ENCODE measurements around the gene SEZ6L.

Gene SEZ6L

GRCh38 chr22:26199665-26200064 lies 30.4 kb downstream of the SEZ6L start:
- no peak for DNase-seq (ENCODE audit: low read depth, low spot score)
- H3K36me3 ChIP-seq (ENCODE audit: insufficient read depth, insufficient read length, low read length) = no peaks in the 10 kb centered on the region
- no peaks in the 10 kb centered on the region for H3K4me1 ChIP-seq (ENCODE audit: insufficient read depth, insufficient read length)
- no peak overlapping the region for H3K9ac ChIP-seq (ENCODE audit: insufficient read length, low read depth)
- TF ChIP-seq ZNF274 (IDR thresholded peaks at IDR 0.05; ENCODE audit: low read depth, low read length) (no peak), YY1 (IDR thresholded peaks at IDR 0.05; ENCODE audit: insufficient read depth, insufficient read length) (no peak), SUZ12 (IDR thresholded peaks at IDR 0.05; ENCODE audit: extremely low read depth, insufficient read depth, insufficient read length) (no peak)
- no peak overlapping the region for H3K4me3 ChIP-seq (ENCODE audit: insufficient read length, low read depth)
- H3K9me3 ChIP-seq (ENCODE audit: insufficient read depth, low read length) = no peaks in the 10 kb centered on the region
- no peaks in the 10 kb centered on the region for H3K27me3 ChIP-seq (ENCODE audit: insufficient read depth, insufficient read length)

GRCh38 chr22:26202280-26202924 lies 33.1 kb downstream of the SEZ6L start:
- no peak for DNase-seq (ENCODE audit: low read depth, low spot score)
- TF ChIP-seq ZNF274 (IDR thresholded peaks at IDR 0.05; ENCODE audit: low read depth, low read length) (no peak), SUZ12 (IDR thresholded peaks at IDR 0.05; ENCODE audit: extremely low read depth, insufficient read depth, insufficient read length) (no peak), YY1 (IDR thresholded peaks at IDR 0.05; ENCODE audit: insufficient read depth, insufficient read length) (no peak)
- Histone ChIP-seq H3K4me1 (ENCODE audit: insufficient read depth, insufficient read length) (no peaks in the 10 kb centered on the region), H3K9me3 (ENCODE audit: insufficient read depth, low read length) (no peaks in the 10 kb centered on the region), H3K36me3 (ENCODE audit: insufficient read depth, insufficient read length, low read length) (no peaks in the 10 kb centered on the region), H3K9ac (ENCODE audit: insufficient read length, low read depth) (no peak overlapping the region), H3K4me3 (ENCODE audit: insufficient read length, low read depth) (no peak overlapping the region), H3K27me3 (ENCODE audit: insufficient read depth, insufficient read length) (no peaks in the 10 kb centered on the region)

DNA sequence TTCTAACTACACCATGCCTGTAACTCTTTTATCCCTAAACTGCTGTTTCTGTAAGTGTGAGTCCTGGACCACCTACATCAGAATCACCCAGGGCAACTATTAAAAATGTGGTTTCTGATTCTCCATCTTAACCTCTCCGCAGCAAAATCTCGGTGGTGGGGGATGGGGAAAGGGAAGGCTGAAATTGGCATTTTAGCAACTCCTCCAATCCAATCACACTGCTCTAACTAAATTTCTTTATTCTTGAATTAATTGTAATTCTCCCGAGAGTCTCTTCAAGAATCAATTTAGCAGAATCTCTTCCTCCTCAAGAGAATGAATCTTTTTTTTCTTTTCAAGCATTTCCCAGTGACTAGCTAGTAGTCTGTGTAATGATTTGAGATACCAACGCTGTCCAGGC lies 36.2 kb downstream of the SEZ6L start:
- DNase-seq (ENCODE audit: low read depth, low spot score) = no peak
- Histone ChIP-seq H3K9me3 (ENCODE audit: insufficient read depth, low read length) (no peaks in the 10 kb centered on the region), H3K9ac (ENCODE audit: insufficient read length, low read depth) (no peak overlapping the region), H3K4me3 (ENCODE audit: insufficient read length, low read depth) (no peak overlapping the region), H3K4me1 (ENCODE audit: insufficient read depth, insufficient read length) (no peaks in the 10 kb centered on the region), H3K27me3 (ENCODE audit: insufficient read depth, insufficient read length) (no peaks in the 10 kb centered on the region), H3K36me3 (ENCODE audit: insufficient read depth, insufficient read length, low read length) (no peaks in the 10 kb centered on the region)
- TF ChIP-seq ZNF274 (IDR thresholded peaks at IDR 0.05; ENCODE audit: low read depth, low read length) = no peak
- no peak for TF ChIP-seq SUZ12 (IDR thresholded peaks at IDR 0.05; ENCODE audit: extremely low read depth, insufficient read depth, insufficient read length)
- TF ChIP-seq YY1 (IDR thresholded peaks at IDR 0.05; ENCODE audit: insufficient read depth, insufficient read length) = no peak

DNA sequence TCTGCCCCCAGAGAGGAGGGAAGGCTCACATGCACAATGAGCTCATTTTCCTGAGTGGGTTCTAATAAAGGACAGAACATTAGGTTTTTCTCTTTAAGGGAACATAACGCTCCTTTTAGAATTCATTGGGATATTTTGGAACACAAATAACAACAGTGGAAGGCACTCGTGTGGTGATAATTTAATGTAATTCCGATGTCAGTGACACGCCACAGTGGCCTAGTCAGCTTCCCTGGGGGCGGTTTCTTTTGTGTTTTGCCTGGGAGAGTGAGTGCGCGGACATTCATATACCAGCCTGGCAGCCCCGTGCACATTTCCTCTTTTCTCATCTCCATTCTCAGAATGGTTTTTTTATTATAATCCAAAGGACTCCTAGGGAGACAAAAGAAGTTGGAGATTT lies 41.1 kb downstream of the SEZ6L start:
- DNase-seq (ENCODE audit: low read depth, low spot score) = no peak
- Histone ChIP-seq H3K4me3 (ENCODE audit: insufficient read length, low read depth) (no peak overlapping the region), H3K9me3 (ENCODE audit: insufficient read depth, low read length) (no peaks in the 10 kb centered on the region), H3K36me3 (ENCODE audit: insufficient read depth, insufficient read length, low read length) (no peaks in the 10 kb centered on the region), H3K4me1 (ENCODE audit: insufficient read depth, insufficient read length) (no peaks in the 10 kb centered on the region), H3K27me3 (ENCODE audit: insufficient read depth, insufficient read length) (no peaks in the 10 kb centered on the region), H3K9ac (ENCODE audit: insufficient read length, low read depth) (no peak overlapping the region)
- TF ChIP-seq YY1 (IDR thresholded peaks at IDR 0.05; ENCODE audit: insufficient read depth, insufficient read length) (no peak), SUZ12 (IDR thresholded peaks at IDR 0.05; ENCODE audit: extremely low read depth, insufficient read depth, insufficient read length) (no peak), ZNF274 (IDR thresholded peaks at IDR 0.05; ENCODE audit: low read depth, low read length) (no peak)

- no peaks in the 10 kb centered on the region for H3K9me3 ChIP-seq (ENCODE audit: insufficient read depth, low read length)
- H3K4me1 ChIP-seq (ENCODE audit: insufficient read depth, insufficient read length) = no peaks in the 10 kb centered on the region
- TF ChIP-seq YY1 (IDR thresholded peaks at IDR 0.05; ENCODE audit: insufficient read depth, insufficient read length) (no peak), SUZ12 (IDR thresholded peaks at IDR 0.05; ENCODE audit: extremely low read depth, insufficient read depth, insufficient read length) (no peak), ZNF274 (IDR thresholded peaks at IDR 0.05; ENCODE audit: low read depth, low read length) (no peak)
- H3K27me3 ChIP-seq (ENCODE audit: insufficient read depth, insufficient read length) = no peaks in the 10 kb centered on the region
- no peaks in the 10 kb centered on the region for H3K36me3 ChIP-seq (ENCODE audit: insufficient read depth, insufficient read length, low read length)
- DNase-seq (ENCODE audit: low read depth, low spot score) = no peak
- H3K9ac ChIP-seq (ENCODE audit: insufficient read length, low read depth) = no peak overlapping the region
- no peak overlapping the region for H3K4me3 ChIP-seq (ENCODE audit: insufficient read length, low read depth)
These were observed 44.6 kb downstream of the SEZ6L start for GRCh38 chr22:26213826-26214225.

GRCh38 chr22:26214466-26214865 lies 45.2 kb downstream of the SEZ6L start:
- H3K9me3 ChIP-seq (ENCODE audit: insufficient read depth, low read length) = no peaks in the 10 kb centered on the region
- H3K27me3 ChIP-seq (ENCODE audit: insufficient read depth, insufficient read length) = no peaks in the 10 kb centered on the region
- H3K9ac ChIP-seq (ENCODE audit: insufficient read length, low read depth) = no peak overlapping the region
- no peak for TF ChIP-seq SUZ12 (IDR thresholded peaks at IDR 0.05; ENCODE audit: extremely low read depth, insufficient read depth, insufficient read length)
- no peak for TF ChIP-seq YY1 (IDR thresholded peaks at IDR 0.05; ENCODE audit: insufficient read depth, insufficient read length)
- TF ChIP-seq ZNF274 (IDR thresholded peaks at IDR 0.05; ENCODE audit: low read depth, low read length) = no peak
- H3K36me3 ChIP-seq (ENCODE audit: insufficient read depth, insufficient read length, low read length) = no peaks in the 10 kb centered on the region
- H3K4me3 ChIP-seq (ENCODE audit: insufficient read length, low read depth) = no peak overlapping the region
- no peak for DNase-seq (ENCODE audit: low read depth, low spot score)
- no peaks in the 10 kb centered on the region for H3K4me1 ChIP-seq (ENCODE audit: insufficient read depth, insufficient read length)

DNA sequence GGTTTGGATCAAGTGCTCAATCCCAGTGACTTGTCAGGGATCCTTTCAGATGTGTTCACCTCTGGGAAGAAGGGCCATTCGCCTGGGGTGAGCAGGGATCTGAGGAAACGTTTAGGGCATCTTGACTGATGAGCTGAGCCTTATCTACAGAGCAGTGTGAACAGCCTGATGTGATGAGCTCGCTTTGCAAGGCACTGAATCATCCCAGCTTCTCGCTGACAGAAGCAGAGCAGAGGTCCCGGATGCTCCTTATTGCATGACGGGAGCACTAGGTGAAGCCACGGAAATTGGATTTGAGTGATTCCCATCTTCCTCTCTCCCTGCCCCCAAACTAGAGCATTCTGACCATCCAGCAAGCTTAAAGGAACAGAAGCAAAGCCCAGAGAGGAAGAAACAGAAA lies 46.5 kb downstream of the SEZ6L start:
- no peak for DNase-seq (ENCODE audit: low read depth, low spot score)
- H3K9ac ChIP-seq (ENCODE audit: insufficient read length, low read depth) = no peak overlapping the region
- no peaks in the 10 kb centered on the region for H3K4me1 ChIP-seq (ENCODE audit: insufficient read depth, insufficient read length)
- no peak for TF ChIP-seq SUZ12 (IDR thresholded peaks at IDR 0.05; ENCODE audit: extremely low read depth, insufficient read depth, insufficient read length)
- no peak for TF ChIP-seq YY1 (IDR thresholded peaks at IDR 0.05; ENCODE audit: insufficient read depth, insufficient read length)
- no peak for TF ChIP-seq ZNF274 (IDR thresholded peaks at IDR 0.05; ENCODE audit: low read depth, low read length)
- no peaks in the 10 kb centered on the region for H3K9me3 ChIP-seq (ENCODE audit: insufficient read depth, low read length)
- H3K27me3 ChIP-seq (ENCODE audit: insufficient read depth, insufficient read length) = no peaks in the 10 kb centered on the region
- H3K4me3 ChIP-seq (ENCODE audit: insufficient read length, low read depth) = no peak overlapping the region
- H3K36me3 ChIP-seq (ENCODE audit: insufficient read depth, insufficient read length, low read length) = no peaks in the 10 kb centered on the region
